Measurements from ENCODE around the gene NDUFAF5.

NDUFAF5 gene

GRCh38 chr20:13868331-13868730, 83.5 kb downstream of the NDUFAF5 start:
- DNase-seq (ENCODE audit: low read depth in 4 of 4, low spot score in 1 of 4), result no peak

- DNase-seq (ENCODE audit: low read depth in 4 of 4, low spot score in 1 of 4), result no peak
Observed at GRCh38 chr20:13870170-13870748, 85.4 kb downstream of the NDUFAF5 start.

Data from stimulated activated CD4-positive, alpha-beta T cell treated with anti-CD3 and anti-CD28 coated beads, Interleukin-1b, Interleukin-23, amount 100 ng/mL, for 24 hours (primary cell).